ENCODE results near the gene SNX8. TPM values are rescaled to one million over a fixed set of nuclear protein-coding genes. Genes with fewer than 3 reads are reported as not detected.

Gene SNX8
- total and polyA plus RNA-seq, 2 of the 8 experiments (the other 6 are each of a cell fraction or from before 2014, with no cell fraction given) = 46.2 to 70.8 TPM

- TF ChIP-seq RAD21 (IDR thresholded peaks at IDR 0.05 in 1 of 2, conservative IDR thresholded peaks at IDR 0.05 in 1 of 2; ENCODE audit: low read depth in 2 of 2, low read length in 2 of 2) = peak in 1 of 2 experiments; percentile 12; a peak in 1 of 4 replicates
- peak; percentile 32; the same call in 1 of the 2 replicates for TF ChIP-seq EGR1 (IDR thresholded peaks at IDR 0.05; ENCODE audit: borderline replicate concordance, low read depth, low read length)
- peak; percentile 29 for TF ChIP-seq NRF1 (IDR thresholded peaks at IDR 0.05; ENCODE audit: low read depth, low read length)
- peak; percentile 78 for TF ChIP-seq POLR2AphosphoS5 (IDR thresholded peaks at IDR 0.05; ENCODE audit: low read depth, low read length)
- TF ChIP-seq TBP (IDR thresholded peaks at IDR 0.05; ENCODE audit: low read depth, low read length) = no peak; the same call in 1 of the 2 replicates
- TF ChIP-seq ASH2L (IDR thresholded peaks at IDR 0.05; ENCODE audit: low read length) = peak; percentile 44
Observed at GRCh38 chr7:2314209-2314955, at the start of gene SNX8 (continued).
